ENCODE measurements around the gene ARMCX2.

DNA sequence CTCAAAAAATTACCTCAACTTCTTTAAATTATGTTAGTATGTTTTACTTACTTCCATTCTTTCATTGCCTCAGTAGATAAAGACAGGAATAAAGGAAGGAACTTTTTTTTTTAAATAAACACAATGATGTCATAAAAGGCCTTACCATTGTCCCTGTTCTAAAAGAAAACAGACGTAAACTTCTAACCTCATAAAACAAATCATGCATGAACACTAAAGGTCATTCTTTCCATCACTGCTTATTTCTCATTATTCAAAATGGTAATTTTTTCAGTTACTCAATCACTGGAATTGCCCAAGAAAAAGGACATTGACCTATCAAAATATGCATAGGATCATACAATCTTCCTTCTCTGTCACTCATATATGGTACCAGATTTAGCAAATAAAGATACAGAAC, 32.2 kb upstream of the ARMCX2 start:
- TF ChIP-seq, protein P1, sequence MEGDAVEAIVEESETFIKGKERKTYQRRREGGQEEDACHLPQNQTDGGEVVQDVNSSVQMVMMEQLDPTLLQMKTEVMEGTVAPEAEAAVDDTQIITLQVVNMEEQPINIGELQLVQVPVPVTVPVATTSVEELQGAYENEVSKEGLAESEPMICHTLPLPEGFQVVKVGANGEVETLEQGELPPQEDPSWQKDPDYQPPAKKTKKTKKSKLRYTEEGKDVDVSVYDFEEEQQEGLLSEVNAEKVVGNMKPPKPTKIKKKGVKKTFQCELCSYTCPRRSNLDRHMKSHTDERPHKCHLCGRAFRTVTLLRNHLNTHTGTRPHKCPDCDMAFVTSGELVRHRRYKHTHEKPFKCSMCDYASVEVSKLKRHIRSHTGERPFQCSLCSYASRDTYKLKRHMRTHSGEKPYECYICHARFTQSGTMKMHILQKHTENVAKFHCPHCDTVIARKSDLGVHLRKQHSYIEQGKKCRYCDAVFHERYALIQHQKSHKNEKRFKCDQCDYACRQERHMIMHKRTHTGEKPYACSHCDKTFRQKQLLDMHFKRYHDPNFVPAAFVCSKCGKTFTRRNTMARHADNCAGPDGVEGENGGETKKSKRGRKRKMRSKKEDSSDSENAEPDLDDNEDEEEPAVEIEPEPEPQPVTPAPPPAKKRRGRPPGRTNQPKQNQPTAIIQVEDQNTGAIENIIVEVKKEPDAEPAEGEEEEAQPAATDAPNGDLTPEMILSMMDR (conservative IDR thresholded peaks at IDR 0.05; ENCODE audit: low read depth, low read length): no peak
- TF ChIP-seq EZH2 (IDR thresholded peaks at IDR 0.05; ENCODE audit: low read length, unreplicated experiment): no peak
